GM13977 (cell line): ENCODE data around the gene CA12.

Experiments
- DNase-seq: peaks from one replicate; pipeline ENCODE4 v3.0.0; 2012; ENCODE audit warnings: low spot score
- CTCF ChIP-seq: IDR thresholded peaks from 2 replicates; pipeline ENCODE4 v1.5.1; 2012; ENCODE audit warnings: mild to moderate bottlenecking, control low read depth; ENCODE audit not compliant: insufficient read depth; ENCODE audit errors: extremely low read depth, missing control alignments
- in situ Hi-C: fragments of 300-500 bp; cut with MboI; formaldehyde crosslinking; loops from one replicate; pipeline ENCODE4 v1.12.0; 2022; ENCODE audit warnings: low sequenced_read_pairs, low pct_unique_long_range_greater_than_20kb, mixed read lengths, inconsistent platforms; ENCODE audit not compliant: unreplicated experiment

Gene CA12

GRCh38 chr15:63362885-63363284, 18.8 kb downstream of the CA12 start:
- in situ Hi-C loops, result no loop called here
- no peak for TF ChIP-seq CTCF
- DNase-seq, result no peak

GRCh38 chr15:63362196-63362595, 19.4 kb downstream of the CA12 start:
- DNase-seq, result no peak
- in situ Hi-C loops, result no loop called here
- no peak for TF ChIP-seq CTCF

- no peak for DNase-seq
- in situ Hi-C loops, result no loop called here
- no peak for TF ChIP-seq CTCF
These were observed 21.5 kb downstream of the CA12 start for GRCh38 chr15:63360170-63360569.

DNA sequence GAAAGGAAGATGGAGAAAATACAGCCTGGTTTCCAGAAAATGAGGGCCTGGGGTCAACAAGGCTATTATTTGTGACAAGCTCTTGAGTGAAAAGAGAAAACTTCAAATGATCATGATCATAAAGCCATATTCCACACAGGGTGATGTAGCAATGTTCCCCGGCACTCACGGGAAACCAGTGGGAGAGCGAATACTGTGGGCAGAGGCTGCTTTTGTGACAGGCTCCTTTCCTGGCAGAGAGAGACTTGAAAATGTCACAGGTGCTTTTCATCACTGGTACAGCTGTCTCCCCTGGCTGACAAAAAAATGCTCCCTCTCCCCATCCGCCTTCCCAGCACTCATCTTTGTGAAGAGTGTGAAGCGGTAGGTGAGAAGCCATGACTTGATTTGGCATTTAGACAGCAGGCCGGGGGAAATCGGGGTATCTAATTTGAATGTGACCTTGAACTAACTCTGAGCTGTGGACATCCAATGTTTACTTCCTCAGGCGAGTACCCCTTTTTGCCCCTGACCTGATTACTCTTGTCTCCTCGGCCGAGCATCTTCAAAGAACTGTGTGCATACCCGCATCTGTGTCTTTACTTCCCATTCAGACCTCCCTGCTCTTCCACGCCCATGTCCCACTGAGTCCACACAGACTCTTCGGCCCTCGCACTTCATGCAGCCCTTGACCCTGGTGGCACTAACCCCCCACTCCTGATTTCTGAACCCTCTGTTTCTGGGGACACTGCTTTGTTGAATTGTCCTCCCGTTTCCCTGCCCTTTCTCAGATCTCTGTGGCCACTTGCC, 23.2 kb downstream of the CA12 start:
- TF ChIP-seq CTCF, result no peak
- no peak for DNase-seq
- in situ Hi-C loops, result no loop called here

DNA sequence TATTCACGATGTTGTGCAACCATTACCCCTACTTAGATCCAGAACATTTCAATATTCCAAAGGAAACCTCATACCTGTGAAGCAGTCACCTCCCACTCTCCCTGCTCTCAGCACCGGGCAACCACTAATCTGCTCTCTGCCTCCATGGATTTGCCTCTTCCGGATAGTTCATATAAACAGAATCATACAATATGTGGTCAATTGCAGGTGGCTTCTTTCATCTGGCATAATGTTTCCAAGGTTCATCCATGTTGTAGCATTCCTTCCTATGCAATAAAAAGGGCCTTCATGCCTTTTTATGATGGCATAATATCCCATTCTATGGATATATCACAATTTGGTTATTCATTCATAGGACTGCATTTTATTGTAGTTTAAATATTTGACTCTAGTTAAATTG, 23.9 kb downstream of the CA12 start:
- in situ Hi-C loops, result no loop called here
- DNase-seq, result no peak
- no peak for TF ChIP-seq CTCF

DNA sequence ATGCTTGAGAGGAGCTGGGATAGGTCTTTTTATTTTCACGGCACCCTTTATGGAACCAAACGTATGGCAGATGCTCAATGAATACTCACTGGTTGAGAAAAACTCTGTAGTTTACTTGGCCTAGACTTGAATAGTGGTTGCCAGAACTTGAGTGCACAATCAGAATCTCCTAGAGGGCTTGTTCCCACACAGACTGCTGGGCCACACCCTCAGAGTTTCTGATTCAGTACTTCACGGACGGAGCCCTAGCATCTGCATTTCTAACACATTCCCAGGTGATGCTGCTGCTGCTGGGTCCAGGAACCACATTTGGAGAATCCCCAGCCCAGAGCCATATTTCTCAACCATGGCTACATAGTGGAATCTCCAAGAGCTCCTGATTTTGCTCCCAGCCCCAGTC, 24.6 kb downstream of the CA12 start:
- TF ChIP-seq CTCF, result no peak
- no peak for DNase-seq
- in situ Hi-C loops, result no loop called here
